T-helper 2 cell treated with Interferon-gamma antibody and Interleukin-4, amounts not matched to agents 5 μg/mL and 100 μg/mL, for 36 hours (primary cell): ENCODE results near the gene GPC6.
A peak's percentile ranks its signal among the peaks of the same experiment; 100 is the strongest.

Experiments
- DNase-seq: peaks from one replicate; pipeline ENCODE4 v3.0.0; 2021; ENCODE audit warnings: low spot score
- H3K27ac Mint-ChIP-seq: one replicate; pipeline ENCODE4 v1.8.0; 2021; ENCODE audit warnings: mild to moderate bottlenecking, mixed read lengths
- H3K27me3 Mint-ChIP-seq: one replicate; pipeline ENCODE4 v1.8.0; 2021; ENCODE audit warnings: low read depth, mixed read lengths
- H3K36me3 Mint-ChIP-seq: one replicate; pipeline ENCODE4 v1.8.0; 2021; ENCODE audit warnings: low read depth, mixed read lengths
- H3K4me1 Mint-ChIP-seq: one replicate; pipeline ENCODE4 v1.8.0; 2021; ENCODE audit warnings: low read depth, mixed read lengths
- H3K4me3 Mint-ChIP-seq: one replicate; pipeline ENCODE4 v1.8.0; 2022; ENCODE audit warnings: mild to moderate bottlenecking, moderate library complexity, mixed read lengths
- H3K9me3 Mint-ChIP-seq: one replicate; pipeline ENCODE4 v1.8.0; 2021; ENCODE audit warnings: mixed read lengths

Gene GPC6

DNA sequence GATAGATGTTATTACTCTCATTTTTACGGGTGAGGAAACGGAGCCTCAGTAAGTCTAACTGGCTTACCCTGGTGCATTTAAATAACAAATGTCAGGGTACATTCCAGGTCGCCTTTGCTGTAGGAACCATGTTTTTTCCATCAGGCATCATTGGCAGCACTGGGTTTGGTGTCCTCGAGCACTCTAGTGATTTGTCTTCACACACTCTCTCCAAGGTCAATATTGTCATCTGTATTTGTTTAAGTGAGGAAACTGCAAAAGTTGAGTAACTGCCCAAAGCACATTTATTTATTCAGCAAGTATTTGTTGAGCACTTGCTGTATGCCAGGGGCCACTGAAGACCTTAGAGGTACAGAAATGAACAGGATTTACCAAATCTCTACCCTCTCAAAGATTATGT is 1174.3 kb downstream of the GPC6 start:
- no peak for DNase-seq
- H3K27me3 Mint-ChIP-seq = peaks cover 4% of the 10 kb centered on the region
- H3K27ac Mint-ChIP-seq = no peak overlapping the region
- no peaks in the 10 kb centered on the region for H3K36me3 Mint-ChIP-seq
- no peak overlapping the region for H3K4me3 Mint-ChIP-seq
- no peaks in the 10 kb centered on the region for H3K4me1 Mint-ChIP-seq
- H3K9me3 Mint-ChIP-seq = no peaks in the 10 kb centered on the region

DNA sequence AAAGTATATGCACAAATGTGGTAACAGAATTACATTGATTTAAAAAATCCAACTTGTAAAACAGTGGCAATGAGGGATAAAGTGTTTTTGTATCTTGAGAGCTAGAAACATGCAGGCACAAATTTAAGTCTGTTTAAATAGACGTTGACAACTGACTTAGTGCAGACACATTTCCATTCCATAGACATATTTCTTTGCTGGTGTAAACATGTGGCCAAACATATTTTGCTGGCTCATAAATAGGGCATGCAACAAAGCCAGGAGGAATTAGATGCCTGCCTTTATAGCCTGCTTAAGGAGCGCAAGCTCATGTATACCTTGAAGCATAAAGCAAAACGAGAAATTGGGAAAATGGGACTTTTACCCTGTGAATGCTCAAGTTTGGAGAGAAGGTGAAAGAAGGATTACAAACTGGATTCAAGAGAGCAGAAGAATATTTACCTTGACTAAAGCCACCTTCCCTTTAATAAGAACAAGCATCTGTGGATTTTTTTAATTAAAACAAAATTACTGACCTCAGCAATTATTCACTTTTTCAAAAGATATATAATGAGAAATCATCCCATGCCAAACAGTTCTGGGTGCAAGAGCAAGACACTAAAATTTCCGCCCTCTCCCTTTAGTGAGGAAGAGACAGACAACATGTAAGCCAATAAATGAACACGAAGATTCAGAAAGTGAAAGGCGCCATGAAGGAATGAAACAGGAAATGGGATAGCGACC is 1181.9 kb downstream of the GPC6 start:
- no peak for DNase-seq
- no peaks in the 10 kb centered on the region for H3K27me3 Mint-ChIP-seq
- H3K4me3 Mint-ChIP-seq = no peak overlapping the region
- H3K4me1 Mint-ChIP-seq = no peaks in the 10 kb centered on the region
- no peaks in the 10 kb centered on the region for H3K36me3 Mint-ChIP-seq
- no peak overlapping the region for H3K27ac Mint-ChIP-seq
- H3K9me3 Mint-ChIP-seq = peaks cover 5% of the 10 kb centered on the region

DNA sequence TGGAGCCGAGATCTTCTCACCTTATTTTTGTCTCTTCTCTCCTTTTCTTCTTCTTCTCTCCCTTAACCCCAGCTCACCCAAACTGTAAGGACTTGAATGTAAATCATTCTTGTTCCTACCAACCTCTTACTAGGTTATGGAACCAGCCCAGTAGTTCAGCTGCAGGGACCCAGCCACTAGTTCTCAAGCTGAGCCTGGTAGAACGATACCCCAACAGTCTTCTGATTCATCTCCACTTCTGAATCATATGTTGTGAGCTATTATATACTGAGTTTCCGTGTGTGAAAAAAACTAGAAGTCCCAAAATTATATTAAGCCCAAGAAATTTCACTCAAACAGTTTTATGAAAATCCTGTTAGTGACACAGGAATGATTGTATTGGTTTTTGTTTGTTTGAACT is 1185.1 kb downstream of the GPC6 start:
- H3K4me1 Mint-ChIP-seq = no peaks in the 10 kb centered on the region
- no peaks in the 10 kb centered on the region for H3K36me3 Mint-ChIP-seq
- no peak for DNase-seq
- no peaks in the 10 kb centered on the region for H3K27me3 Mint-ChIP-seq
- no peak overlapping the region for H3K4me3 Mint-ChIP-seq
- H3K27ac Mint-ChIP-seq = no peak overlapping the region
- H3K9me3 Mint-ChIP-seq = peaks cover 5% of the 10 kb centered on the region

DNA sequence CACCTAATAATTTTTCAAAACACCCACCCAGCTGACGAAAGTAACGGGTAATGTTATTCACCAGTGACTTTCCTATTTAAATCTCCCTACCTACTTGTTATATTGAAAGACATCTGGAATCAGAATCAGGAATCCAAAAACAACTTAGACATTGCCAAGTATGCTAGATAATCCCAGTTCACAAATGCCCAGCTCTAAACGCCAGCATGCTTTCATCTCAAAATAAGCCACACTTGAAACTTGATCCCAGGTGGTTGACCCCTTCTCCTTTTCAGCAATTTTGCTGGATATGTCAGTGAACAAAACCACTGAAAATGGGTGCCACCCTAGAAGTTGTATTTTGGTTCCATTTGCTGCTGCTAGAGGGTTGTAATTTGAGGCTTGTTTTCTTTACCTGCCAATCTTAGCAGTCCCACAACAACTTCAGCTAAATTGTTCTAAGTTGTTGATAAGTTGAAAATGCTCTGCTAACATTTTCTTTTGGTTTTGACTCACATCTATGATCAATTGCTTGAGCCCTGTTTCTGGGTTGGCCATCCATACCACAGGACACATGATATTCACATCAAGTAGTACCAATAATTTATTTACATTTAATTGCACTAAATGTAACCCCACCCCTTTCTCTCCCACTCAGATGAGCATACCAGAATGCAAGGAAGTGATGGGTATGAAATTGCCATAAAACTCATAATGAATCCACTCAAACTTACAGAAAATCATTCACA is 1186.4 kb downstream of the GPC6 start:
- Mint-ChIP-seq H3K4me1 (peaks cover 1% of the 10 kb centered on the region), H3K27ac (no peak overlapping the region), H3K4me3 (no peak overlapping the region), H3K27me3 (no peaks in the 10 kb centered on the region), H3K36me3 (peaks cover 3% of the 10 kb centered on the region), H3K9me3 (peaks cover 13% of the 10 kb centered on the region)
- no peak for DNase-seq

DNA sequence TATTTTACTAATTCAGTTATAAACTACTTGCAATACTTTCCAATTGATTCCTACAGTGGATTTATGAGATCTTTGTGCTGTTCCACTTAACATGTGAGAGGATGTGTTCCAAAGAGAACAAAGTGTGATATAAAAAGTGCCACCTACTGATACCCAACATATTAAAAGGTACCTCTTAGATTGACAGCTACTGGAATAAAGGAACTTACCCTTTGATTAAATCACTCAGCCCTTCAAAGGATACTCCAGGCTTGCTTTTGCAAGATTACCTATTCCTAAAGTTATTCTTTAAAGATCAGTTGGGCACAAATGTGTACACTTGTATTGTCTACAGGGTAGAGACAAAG is 1187.0 kb downstream of the GPC6 start:
- Mint-ChIP-seq H3K36me3 (peaks cover 4% of the 10 kb centered on the region), H3K27me3 (no peaks in the 10 kb centered on the region), H3K4me3 (no peak overlapping the region), H3K9me3 (peaks cover 17% of the 10 kb centered on the region), H3K27ac (no peak overlapping the region), H3K4me1 (peaks cover 3% of the 10 kb centered on the region)
- no peak for DNase-seq

DNA sequence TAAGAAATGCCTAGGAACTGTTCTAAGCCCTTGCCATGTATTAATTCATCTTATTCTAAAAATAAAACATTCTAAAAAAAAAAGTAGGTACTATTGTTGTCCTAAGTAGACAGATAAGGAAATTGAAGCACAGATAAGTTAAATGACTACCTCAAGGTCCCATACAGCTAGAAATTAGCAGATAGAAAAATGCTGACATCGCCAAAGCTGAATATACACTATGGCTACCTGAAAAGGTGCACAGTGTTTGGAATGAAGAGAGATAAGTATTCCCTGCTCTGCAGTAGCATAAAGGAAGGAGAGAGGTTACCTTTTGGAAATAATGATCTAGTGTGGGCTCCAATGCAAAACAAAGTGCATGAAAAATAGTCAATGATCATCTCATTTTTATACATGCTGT is 1187.5 kb downstream of the GPC6 start:
- peaks cover 18% of the 10 kb centered on the region for H3K9me3 Mint-ChIP-seq
- H3K4me1 Mint-ChIP-seq = peaks cover 9% of the 10 kb centered on the region
- no peaks in the 10 kb centered on the region for H3K27me3 Mint-ChIP-seq
- no peak for DNase-seq
- H3K27ac Mint-ChIP-seq = no peak overlapping the region
- peaks cover 6% of the 10 kb centered on the region for H3K36me3 Mint-ChIP-seq
- no peak overlapping the region for H3K4me3 Mint-ChIP-seq

DNA sequence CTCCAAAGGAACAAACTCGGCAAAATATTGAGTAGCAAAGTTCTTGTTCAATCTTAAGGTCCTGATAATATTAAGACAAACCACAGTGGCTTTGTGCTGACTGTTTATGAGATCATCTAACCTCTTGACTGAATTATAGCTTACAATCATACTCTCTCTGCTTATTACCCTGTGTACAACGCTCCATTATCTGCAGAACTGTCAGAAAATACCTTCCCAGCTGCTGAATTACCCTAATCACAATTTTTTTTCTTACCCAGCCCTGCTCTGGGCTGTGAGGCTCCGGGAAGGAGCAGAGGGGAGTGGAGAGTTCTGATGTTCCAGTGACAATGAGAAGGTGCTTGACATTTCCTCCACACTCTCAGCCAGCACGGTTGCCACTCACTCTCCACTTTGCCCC is 1188.1 kb downstream of the GPC6 start:
- Mint-ChIP-seq H3K27me3 (no peaks in the 10 kb centered on the region), H3K27ac (no peak overlapping the region), H3K4me3 (no peak overlapping the region), H3K36me3 (peaks cover 8% of the 10 kb centered on the region), H3K9me3 (peaks cover 24% of the 10 kb centered on the region), H3K4me1 (peaks cover 14% of the 10 kb centered on the region)
- no peak for DNase-seq

DNA sequence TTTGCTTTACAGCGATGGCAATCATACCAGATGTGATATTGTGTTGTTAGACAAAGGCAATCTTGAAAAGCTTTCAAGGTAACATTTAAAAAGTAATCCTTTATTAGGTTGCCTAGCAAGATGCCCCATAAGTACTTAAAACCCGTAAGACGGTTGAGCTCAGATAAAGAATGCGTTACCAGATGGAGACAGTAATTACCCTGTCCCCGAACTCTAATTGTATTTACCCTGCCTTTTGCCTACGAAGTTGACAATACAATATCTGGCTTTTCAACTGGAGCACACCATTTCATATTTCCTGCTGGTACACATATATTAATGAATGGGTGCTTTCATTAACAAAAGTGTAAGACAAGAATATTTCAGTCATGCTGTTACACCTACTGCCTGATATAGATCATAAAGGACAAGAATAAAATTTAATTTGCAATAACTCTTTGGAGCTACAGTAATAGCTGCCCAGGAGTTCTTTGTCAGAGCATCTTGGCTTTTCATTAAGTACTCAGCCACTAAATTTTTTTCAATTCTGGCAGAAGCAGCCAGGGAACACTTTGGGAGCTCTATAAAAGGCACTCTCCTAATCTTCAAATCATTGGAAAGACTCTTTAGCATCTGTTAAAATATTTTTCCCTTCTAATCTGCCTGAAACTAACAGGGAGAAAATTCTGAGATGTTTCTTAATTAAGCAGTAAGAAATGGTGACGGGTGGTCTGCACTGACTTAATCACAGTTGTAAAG is 1189.1 kb downstream of the GPC6 start:
- H3K4me1 Mint-ChIP-seq = peaks cover 15% of the 10 kb centered on the region
- no peak for DNase-seq
- H3K27me3 Mint-ChIP-seq = no peaks in the 10 kb centered on the region
- peaks cover 32% of the 10 kb centered on the region for H3K9me3 Mint-ChIP-seq
- H3K36me3 Mint-ChIP-seq = peaks cover 11% of the 10 kb centered on the region
- H3K4me3 Mint-ChIP-seq = no peak overlapping the region
- no peak overlapping the region for H3K27ac Mint-ChIP-seq

DNA sequence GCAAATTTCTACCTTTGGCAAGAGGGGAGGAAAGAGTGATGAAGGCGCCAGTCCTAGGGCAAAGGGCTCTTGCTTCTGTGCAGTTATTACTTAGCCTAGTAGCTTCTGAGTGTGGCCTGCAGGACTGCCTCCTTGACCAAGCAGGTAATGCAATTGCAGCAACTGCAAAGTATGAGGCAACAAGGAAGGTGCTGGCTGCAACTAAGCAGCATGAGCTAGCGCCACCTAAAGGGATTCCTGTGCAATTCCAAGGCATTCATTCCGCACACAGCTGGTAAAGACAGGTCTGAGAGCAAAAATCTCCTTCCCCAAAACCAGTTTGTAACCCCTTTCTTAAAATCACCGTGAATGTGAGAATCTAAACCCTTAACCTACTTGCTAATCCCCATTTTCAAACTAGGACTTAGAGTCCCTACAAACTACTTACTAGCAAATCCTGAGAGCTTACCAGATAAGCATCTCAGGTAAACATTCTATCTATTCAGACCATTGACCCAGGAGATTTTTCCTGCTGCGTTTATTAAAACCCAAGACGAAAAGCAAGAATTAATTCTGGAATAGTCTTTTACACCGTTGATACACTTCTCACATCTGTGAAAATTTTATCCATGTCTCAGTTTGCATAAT is 1190.0 kb downstream of the GPC6 start:
- peaks cover 15% of the 10 kb centered on the region for H3K4me1 Mint-ChIP-seq
- peaks cover 11% of the 10 kb centered on the region for H3K36me3 Mint-ChIP-seq
- no peak overlapping the region for H3K27ac Mint-ChIP-seq
- peaks cover 40% of the 10 kb centered on the region for H3K9me3 Mint-ChIP-seq
- H3K27me3 Mint-ChIP-seq = no peaks in the 10 kb centered on the region
- no peak for DNase-seq
- H3K4me3 Mint-ChIP-seq = no peak overlapping the region

DNA sequence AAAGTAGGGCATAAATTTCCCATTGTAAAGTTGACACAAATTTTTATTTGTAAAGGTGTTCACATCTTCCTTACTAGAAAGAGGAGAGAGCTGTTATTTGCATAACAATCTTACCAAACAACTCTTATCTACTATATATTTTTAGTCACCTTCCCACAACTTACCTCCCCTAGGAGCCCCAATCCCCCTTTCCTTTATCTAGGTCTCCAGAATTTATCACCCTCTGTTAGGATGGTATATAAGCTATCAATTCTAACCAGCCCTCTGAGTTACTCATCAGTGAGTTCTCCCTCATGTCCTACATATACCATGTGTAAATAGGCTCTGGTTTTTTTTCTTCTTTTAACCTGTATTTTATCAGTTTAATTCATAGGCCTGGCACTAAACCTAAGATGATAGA is 1190.7 kb downstream of the GPC6 start:
- Mint-ChIP-seq H3K27ac (no peak overlapping the region), H3K4me1 (peaks cover 15% of the 10 kb centered on the region), H3K27me3 (no peaks in the 10 kb centered on the region), H3K4me3 (no peak overlapping the region), H3K9me3 (peaks cover 43% of the 10 kb centered on the region), H3K36me3 (peaks cover 11% of the 10 kb centered on the region)
- no peak for DNase-seq

DNA sequence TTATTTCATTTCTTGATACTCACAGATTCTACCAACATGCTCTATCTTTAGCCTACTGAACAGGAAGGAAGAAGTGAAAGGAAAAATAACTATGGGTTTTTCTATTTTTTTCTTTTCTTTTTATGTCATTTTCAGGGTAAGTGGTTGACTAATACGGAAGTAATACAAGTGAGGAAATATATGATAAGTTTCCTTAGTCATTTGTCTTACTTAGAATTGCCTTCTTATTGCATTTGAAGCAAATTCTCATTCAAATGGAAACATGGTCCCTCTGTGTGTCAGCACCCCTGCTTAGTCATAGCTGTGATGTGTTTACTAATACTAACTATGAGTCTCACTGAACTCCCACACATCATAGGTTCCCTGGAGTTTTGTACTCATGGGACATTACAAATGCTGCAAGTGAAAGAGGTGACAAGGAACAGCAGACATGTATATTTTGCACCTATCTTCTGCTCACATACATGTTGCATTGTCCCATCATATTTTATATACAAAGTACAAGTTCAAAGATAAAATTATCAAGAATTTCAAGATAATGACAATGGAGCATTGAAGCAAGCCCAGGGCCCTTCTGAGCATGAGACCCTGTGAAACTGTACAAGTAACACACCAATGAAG is 1192.8 kb downstream of the GPC6 start:
- H3K36me3 Mint-ChIP-seq = peaks cover 11% of the 10 kb centered on the region
- peaks cover 43% of the 10 kb centered on the region for H3K9me3 Mint-ChIP-seq
- peaks cover 15% of the 10 kb centered on the region for H3K4me1 Mint-ChIP-seq
- peak; percentile 69 for DNase-seq
- peak overlapping the region; percentile 61 for H3K27ac Mint-ChIP-seq
- peak overlapping the region; percentile 30 for H3K4me3 Mint-ChIP-seq
- no peaks in the 10 kb centered on the region for H3K27me3 Mint-ChIP-seq

DNA sequence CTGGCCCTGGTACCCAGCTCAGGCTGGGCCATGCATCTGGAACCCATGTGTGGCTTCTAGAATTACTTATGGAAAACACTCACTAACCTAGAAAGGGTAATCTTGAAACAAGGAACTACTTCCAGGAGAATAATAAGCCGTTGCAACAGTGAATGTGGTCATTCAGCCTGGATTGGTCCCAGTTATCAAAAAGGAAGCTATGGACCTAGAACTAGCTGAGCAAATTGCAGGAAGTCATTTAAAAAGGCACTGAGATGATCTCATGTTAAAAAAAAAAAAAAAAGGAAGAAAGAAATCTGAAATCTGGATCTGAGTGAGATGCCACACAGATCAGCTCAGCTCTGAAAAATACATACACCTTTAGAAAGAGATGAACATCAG is 1193.3 kb downstream of the GPC6 start:
- H3K36me3 Mint-ChIP-seq = peaks cover 11% of the 10 kb centered on the region
- H3K27ac Mint-ChIP-seq = no peak overlapping the region
- peaks cover 43% of the 10 kb centered on the region for H3K9me3 Mint-ChIP-seq
- H3K4me1 Mint-ChIP-seq = peaks cover 15% of the 10 kb centered on the region
- DNase-seq = no peak
- H3K27me3 Mint-ChIP-seq = no peaks in the 10 kb centered on the region
- H3K4me3 Mint-ChIP-seq = no peak overlapping the region

DNA sequence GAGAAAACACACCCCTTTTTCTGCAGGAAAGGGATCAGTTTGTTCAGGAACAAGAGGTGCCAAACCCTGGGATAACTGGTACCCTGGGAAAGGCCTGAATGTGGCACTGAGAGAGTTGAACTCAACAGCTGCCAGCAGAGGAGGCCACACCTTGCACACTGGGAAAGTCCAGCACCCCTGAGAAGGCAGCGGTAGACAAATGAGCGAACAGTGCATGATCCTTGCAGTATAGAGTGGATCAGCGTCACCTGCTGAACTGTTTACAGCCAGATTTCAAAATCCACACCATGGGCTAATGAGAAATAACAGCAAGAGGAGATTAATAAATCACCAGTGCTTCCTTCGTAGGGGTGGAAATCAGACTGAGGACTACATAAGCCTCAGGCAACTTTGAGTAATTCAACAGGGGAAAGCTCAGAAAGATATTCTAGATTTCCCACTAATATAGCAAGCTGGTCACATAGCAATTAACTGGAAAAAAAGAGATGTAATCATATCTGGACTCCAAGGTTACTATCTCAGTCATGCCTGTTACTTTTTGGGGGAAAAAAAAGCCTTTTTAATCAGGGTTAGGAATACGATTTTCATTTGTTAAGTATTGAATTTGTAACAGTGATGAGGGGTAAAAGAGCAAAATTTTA is 1200.8 kb downstream of the GPC6 start:
- no peak overlapping the region for H3K4me3 Mint-ChIP-seq
- no peaks in the 10 kb centered on the region for H3K36me3 Mint-ChIP-seq
- no peak for DNase-seq
- H3K4me1 Mint-ChIP-seq = peaks cover 3% of the 10 kb centered on the region
- H3K27me3 Mint-ChIP-seq = no peaks in the 10 kb centered on the region
- no peak overlapping the region for H3K27ac Mint-ChIP-seq
- no peaks in the 10 kb centered on the region for H3K9me3 Mint-ChIP-seq
